GM12878 (cell line): ENCODE results near the gene FAM98C. TPM values are rescaled to one million over a fixed set of nuclear protein-coding genes. Genes with fewer than 3 reads are reported as not detected.

Experiments used
- EZH2 ChIP-seq: IDR thresholded peaks from 2 replicates; pipeline ENCODE4 v1.6.1; 2012; ENCODE audit warnings: low read depth, mild to moderate bottlenecking, control low read depth, inconsistent platforms, low read length, borderline replicate concordance; ENCODE audit not compliant: control insufficient read depth
- HSF1 ChIP-seq: fragments of 150-350 bp; IDR thresholded peaks from 2 replicates; pipeline ENCODE4 v1.6.1; 2014; ENCODE audit warnings: mild to moderate bottlenecking, low read depth, low read length
- ZBED1 ChIP-seq: IDR thresholded peaks from 2 replicates; pipeline ENCODE4 v1.6.1; 2016; ENCODE audit warnings: borderline replicate concordance
- ZBTB33 ChIP-seq: fragments of 450-650 bp; IDR thresholded peaks from 2 replicates; pipeline ENCODE4 v1.6.1; 2017; ENCODE audit warnings: mild to moderate bottlenecking
- polyA plus RNA-seq, 11 experiments: library from polyadenylated mRNA; depleted of rRNA in 4 of 11; unstranded in 6 of 11; stranded (reverse) in 5 of 11; fragments of >200 nt; fragmentation: Nextera tagmentation in 4 of 11; fragmentation: Illumina TruSeq in 1 of 11; extraction: Ambion mirVana in 4 of 11; extraction: Trizol in 1 of 11; gene quantifications; 1 replicate in 1 of 11; 2 replicates in 10 of 11; pipeline versions ENCODE4 v1.2.1 to v1.2.3, GENCODE V29; 2011 to 2016; ENCODE audit warnings: inconsistent platforms in 2 of 11, missing spikeins in 2 of 11, low read depth in 1 of 11
- total RNA-seq, 4 experiments: library from RNA; depleted of rRNA in 3 of 4; stranded (reverse); fragments of >200 nt in 3 of 4; fragmentation: Illumina TruSeq in 1 of 4; extraction: Trizol in 1 of 4; gene quantifications; 2 replicates each; pipeline versions ENCODE4 v1.2.1 to v1.2.3, GENCODE V29; 2013 to 2021
- TF ChIP-seq, protein P1 (sequence below): IDR thresholded peaks from 2 replicates; pipeline ENCODE4 v1.6.1; 2012; ENCODE audit warnings: mild to moderate bottlenecking, low read depth, low read length
- TF ChIP-seq, protein P2 (sequence below): fragments of 450-650 bp; IDR thresholded peaks from 2 replicates; pipeline ENCODE4 v1.6.1; 2017; ENCODE audit warnings: borderline replicate concordance

Gene FAM98C
- total and polyA plus RNA-seq, 10 of the 15 experiments (the other 5 are each of a cell fraction or from before 2014, with no cell fraction given), result 1.4 to 17.2 (median 9.5) TPM

DNA sequence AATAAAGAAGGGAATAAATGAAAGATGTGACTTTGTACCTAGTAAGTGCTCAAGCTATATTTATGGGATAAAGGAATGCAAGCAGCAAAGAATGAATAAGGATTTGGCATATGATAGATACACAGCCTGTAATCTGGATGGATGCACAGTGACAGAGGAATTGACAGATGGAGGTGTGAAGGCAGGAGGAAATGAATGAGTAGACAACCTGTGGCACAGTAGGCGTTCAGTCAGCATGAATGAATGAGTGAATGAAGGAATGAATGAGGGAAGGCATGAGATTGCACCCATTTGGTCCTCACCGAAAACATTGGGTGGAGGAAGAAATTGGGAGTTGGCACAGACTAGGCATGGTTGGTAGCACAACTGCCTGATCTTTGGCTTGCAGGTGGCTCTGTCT, 33.3 kb upstream of the FAM98C start (continued):
- TF ChIP-seq, protein P1, sequence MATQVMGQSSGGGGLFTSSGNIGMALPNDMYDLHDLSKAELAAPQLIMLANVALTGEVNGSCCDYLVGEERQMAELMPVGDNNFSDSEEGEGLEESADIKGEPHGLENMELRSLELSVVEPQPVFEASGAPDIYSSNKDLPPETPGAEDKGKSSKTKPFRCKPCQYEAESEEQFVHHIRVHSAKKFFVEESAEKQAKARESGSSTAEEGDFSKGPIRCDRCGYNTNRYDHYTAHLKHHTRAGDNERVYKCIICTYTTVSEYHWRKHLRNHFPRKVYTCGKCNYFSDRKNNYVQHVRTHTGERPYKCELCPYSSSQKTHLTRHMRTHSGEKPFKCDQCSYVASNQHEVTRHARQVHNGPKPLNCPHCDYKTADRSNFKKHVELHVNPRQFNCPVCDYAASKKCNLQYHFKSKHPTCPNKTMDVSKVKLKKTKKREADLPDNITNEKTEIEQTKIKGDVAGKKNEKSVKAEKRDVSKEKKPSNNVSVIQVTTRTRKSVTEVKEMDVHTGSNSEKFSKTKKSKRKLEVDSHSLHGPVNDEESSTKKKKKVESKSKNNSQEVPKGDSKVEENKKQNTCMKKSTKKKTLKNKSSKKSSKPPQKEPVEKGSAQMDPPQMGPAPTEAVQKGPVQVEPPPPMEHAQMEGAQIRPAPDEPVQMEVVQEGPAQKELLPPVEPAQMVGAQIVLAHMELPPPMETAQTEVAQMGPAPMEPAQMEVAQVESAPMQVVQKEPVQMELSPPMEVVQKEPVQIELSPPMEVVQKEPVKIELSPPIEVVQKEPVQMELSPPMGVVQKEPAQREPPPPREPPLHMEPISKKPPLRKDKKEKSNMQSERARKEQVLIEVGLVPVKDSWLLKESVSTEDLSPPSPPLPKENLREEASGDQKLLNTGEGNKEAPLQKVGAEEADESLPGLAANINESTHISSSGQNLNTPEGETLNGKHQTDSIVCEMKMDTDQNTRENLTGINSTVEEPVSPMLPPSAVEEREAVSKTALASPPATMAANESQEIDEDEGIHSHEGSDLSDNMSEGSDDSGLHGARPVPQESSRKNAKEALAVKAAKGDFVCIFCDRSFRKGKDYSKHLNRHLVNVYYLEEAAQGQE, result no peak
- TF ChIP-seq ZBED1 (no peak), ZBTB33 (no peak), HSF1 (no peak), EZH2 (no peak)
- TF ChIP-seq, protein P2, sequence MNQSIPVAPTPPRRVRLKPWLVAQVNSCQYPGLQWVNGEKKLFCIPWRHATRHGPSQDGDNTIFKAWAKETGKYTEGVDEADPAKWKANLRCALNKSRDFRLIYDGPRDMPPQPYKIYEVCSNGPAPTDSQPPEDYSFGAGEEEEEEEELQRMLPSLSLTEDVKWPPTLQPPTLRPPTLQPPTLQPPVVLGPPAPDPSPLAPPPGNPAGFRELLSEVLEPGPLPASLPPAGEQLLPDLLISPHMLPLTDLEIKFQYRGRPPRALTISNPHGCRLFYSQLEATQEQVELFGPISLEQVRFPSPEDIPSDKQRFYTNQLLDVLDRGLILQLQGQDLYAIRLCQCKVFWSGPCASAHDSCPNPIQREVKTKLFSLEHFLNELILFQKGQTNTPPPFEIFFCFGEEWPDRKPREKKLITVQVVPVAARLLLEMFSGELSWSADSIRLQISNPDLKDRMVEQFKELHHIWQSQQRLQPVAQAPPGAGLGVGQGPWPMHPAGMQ, result no peak
- TF ChIP-seq, all 136 proteins: peak for 0
